ENCODE measurements around the gene BNIP1.

- TF ChIP-seq CTCF (IDR thresholded peaks at IDR 0.05), result no peak
- TF ChIP-seq POLR2AphosphoS5 (IDR thresholded peaks at IDR 0.05), result no peak
Measured at GRCh38 chr5:173196133-173196952, 52.0 kb downstream of the BNIP1 start.

All from gastroesophageal sphincter (tissue), 3 donors.